Neutrophil (primary cell): ENCODE data around the gene CDH1.

Source experiments
- H3K27ac ChIP-seq: fragments of 200-600 bp; sonication (generic); 2 replicates; pipeline ENCODE4 v1.5.1; 2016; ENCODE audit warnings: mild to moderate bottlenecking, moderate library complexity
- H3K27me3 ChIP-seq: fragments of 200-600 bp; sonication (generic); 2 replicates; pipeline ENCODE4 v1.6.0; 2016; ENCODE audit warnings: mild to moderate bottlenecking
- H3K36me3 ChIP-seq: fragments of 200-600 bp; sonication (generic); 2 replicates; pipeline ENCODE4 v1.5.1; 2017
- H3K4me1 ChIP-seq, 2 experiments: fragments of 200-600 bp in 1 of 2; sonication (generic) in 1 of 2; 1 replicate in 1 of 2; 2 replicates in 1 of 2; pipeline versions ENCODE4 v1.5.1 to v1.6.1; 2013 to 2016; ENCODE audit warnings: low read depth in 1 of 2, low read length in 1 of 2, mild to moderate bottlenecking in 1 of 2, moderate library complexity in 1 of 2; ENCODE audit not compliant: control insufficient read depth in 1 of 2, insufficient read depth in 1 of 2
- H3K4me3 ChIP-seq, 2 experiments: fragments of 200-600 bp in 1 of 2; sonication (generic) in 1 of 2; 1 replicate in 1 of 2; 2 replicates in 1 of 2; pipeline ENCODE4 v1.5.1; 2013 to 2016; ENCODE audit warnings: low read depth in 1 of 2, low read length in 1 of 2, mild to moderate bottlenecking in 1 of 2, moderate library complexity in 1 of 2
- H3K9me3 ChIP-seq: fragments of 200-600 bp; sonication (generic); 2 replicates; pipeline ENCODE4 v1.5.1; 2016
- CTCF ChIP-seq: fragments of 200-600 bp; sonication (generic); IDR thresholded peaks from 2 replicates; pipeline ENCODE4 v1.5.1; 2016; ENCODE audit warnings: antibody characterized with exemption

The CDH1 gene

GRCh38 chr16:68700120-68700519, 37.0 kb upstream of the CDH1 start:
- H3K9me3 ChIP-seq, result no peaks in the 10 kb centered on the region
- no peaks in the 10 kb centered on the region for H3K36me3 ChIP-seq
- H3K27ac ChIP-seq, result no peak overlapping the region
- H3K4me3 ChIP-seq, result no peak overlapping the region
- peaks cover 11 to 16% of the 10 kb centered on the region in 2 experiments for H3K4me1 ChIP-seq
- TF ChIP-seq CTCF, result no peak
- H3K27me3 ChIP-seq, result peaks cover 8% of the 10 kb centered on the region

DNA sequence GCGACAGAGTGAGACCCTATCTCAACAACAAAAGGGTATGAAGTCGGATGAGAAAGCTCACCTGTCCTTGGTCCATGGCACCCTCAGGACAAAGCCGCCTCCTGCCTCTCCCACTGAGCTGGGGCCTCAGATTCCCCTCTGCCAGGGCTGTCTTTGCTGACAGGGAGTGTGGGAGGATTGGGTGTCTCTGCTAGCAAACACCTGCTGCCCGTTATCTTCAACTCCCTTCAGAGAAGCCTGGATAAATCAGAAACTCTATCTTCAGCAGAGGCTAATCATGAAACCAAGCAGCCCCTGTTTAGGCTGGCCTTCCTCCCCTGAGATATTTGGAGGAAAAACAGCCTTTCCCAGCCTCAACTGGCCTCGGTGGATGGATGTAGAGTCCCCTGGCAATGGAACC, 36.3 kb upstream of the CDH1 start:
- H3K36me3 ChIP-seq, result no peaks in the 10 kb centered on the region
- TF ChIP-seq CTCF, result no peak
- H3K27me3 ChIP-seq, result peaks cover 8% of the 10 kb centered on the region

DNA sequence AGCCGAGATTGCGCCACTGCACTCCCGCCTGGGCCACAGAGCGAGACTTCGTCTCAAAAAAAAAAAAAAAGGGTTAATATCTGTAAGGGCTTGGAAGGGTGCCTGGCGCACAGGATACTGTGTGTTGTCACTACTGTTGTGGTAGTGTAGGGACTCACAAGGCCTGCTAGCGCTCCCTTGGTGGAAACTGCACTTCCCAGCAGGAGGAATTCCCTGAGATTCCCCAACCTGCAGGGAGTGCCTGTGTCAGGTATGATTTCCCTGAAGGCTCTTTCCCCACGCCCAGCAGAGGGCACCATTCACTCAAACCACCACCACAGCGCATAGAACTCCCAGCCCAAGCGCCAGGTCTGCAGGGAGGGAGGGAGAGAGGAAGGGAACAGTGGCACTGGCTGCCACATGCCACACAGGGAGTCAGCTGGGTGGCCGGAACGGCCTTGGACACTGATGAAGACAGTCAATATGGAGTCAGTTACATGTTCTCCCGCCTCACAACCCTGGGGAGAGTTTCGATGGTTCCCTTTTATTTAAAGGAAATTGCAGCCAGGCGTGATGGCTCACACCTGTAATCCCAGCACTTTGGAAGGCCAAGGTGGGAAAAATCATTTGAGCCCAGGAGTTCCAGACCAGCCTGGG, 32.7 kb upstream of the CDH1 start:
- Histone ChIP-seq H3K9me3 (no peaks in the 10 kb centered on the region), H3K4me3 (no peak overlapping the region), H3K4me1 (peaks cover 11 to 22% of the 10 kb centered on the region in 2 experiments), H3K27ac (no peak overlapping the region), H3K27me3 (no peaks in the 10 kb centered on the region), H3K36me3 (no peaks in the 10 kb centered on the region)
- TF ChIP-seq CTCF, result no peak

More for the DNA sequence above, 36.3 kb upstream of the CDH1 start:
- Histone ChIP-seq H3K4me1 (peaks cover 11 to 16% of the 10 kb centered on the region in 2 experiments), H3K27ac (no peak overlapping the region), H3K4me3 (no peak overlapping the region), H3K9me3 (no peaks in the 10 kb centered on the region)

- no peak overlapping the region for H3K4me3 ChIP-seq
- no peak overlapping the region for H3K27ac ChIP-seq
- no peaks in the 10 kb centered on the region for H3K9me3 ChIP-seq
- TF ChIP-seq CTCF, result no peak
- no peaks in the 10 kb centered on the region for H3K27me3 ChIP-seq
- peaks cover 24 to 34% of the 10 kb centered on the region in 2 experiments for H3K4me1 ChIP-seq
- H3K36me3 ChIP-seq, result no peaks in the 10 kb centered on the region
These were observed 29.5 kb upstream of the CDH1 start for GRCh38 chr16:68707340-68708152.

GRCh38 chr16:68710211-68710610, 26.9 kb upstream of the CDH1 start:
- Histone ChIP-seq H3K27ac (no peak overlapping the region), H3K4me1 (peaks cover 19 to 30% of the 10 kb centered on the region in 2 experiments), H3K36me3 (no peaks in the 10 kb centered on the region), H3K4me3 (no peak overlapping the region), H3K27me3 (no peaks in the 10 kb centered on the region), H3K9me3 (no peaks in the 10 kb centered on the region)
- no peak for TF ChIP-seq CTCF
